OCI-LY1 (cell line): ENCODE measurements around the gene ST8SIA1.

ENCODE experiments used
- H2AFZ ChIP-seq: fragments of 200-600 bp; sonication (generic), shearing (Covaris generic); 2 replicates; pipeline ENCODE4 v1.6.0; 2014; ENCODE audit warnings: antibody characterized with exemption, mild to moderate bottlenecking, low read length
- H3F3A ChIP-seq: fragments of 200-600 bp; sonication (generic), shearing (Covaris generic); 2 replicates; pipeline ENCODE4 v1.6.0; 2014; ENCODE audit warnings: mild to moderate bottlenecking, antibody characterized with exemption, low read length, moderate library complexity; ENCODE audit not compliant: insufficient read depth
- H3K27ac ChIP-seq: fragments of 200-600 bp; sonication (generic); 2 replicates; pipeline ENCODE4 v1.5.1; 2014; ENCODE audit warnings: low read length, mixed run types, mild to moderate bottlenecking, low read depth; ENCODE audit not compliant: poor library complexity, severe bottlenecking
- H3K27me3 ChIP-seq: fragments of 200-600 bp; sonication (generic); 2 replicates; pipeline ENCODE4 v1.6.0; 2014; ENCODE audit warnings: antibody characterized with exemption, mild to moderate bottlenecking, low read length, moderate library complexity; ENCODE audit not compliant: insufficient read depth
- H3K36me3 ChIP-seq: fragments of 200-600 bp; sonication (generic); 2 replicates; pipeline ENCODE4 v1.6.1; 2014; ENCODE audit warnings: mild to moderate bottlenecking, antibody characterized with exemption, low read length, moderate library complexity, mixed read lengths; ENCODE audit not compliant: insufficient read depth
- H3K4me1 ChIP-seq: fragments of 200-600 bp; sonication (generic); 2 replicates; pipeline ENCODE4 v1.5.1; 2014; ENCODE audit warnings: mild to moderate bottlenecking, low read length, moderate library complexity; ENCODE audit not compliant: insufficient read depth, severe bottlenecking
- H3K4me2 ChIP-seq: fragments of 200-600 bp; sonication (generic), shearing (Covaris generic); 2 replicates; pipeline ENCODE4 v1.6.1; 2014; ENCODE audit warnings: low read length
- H3K4me3 ChIP-seq: fragments of 200-600 bp; sonication (generic); 2 replicates; pipeline ENCODE4 v1.5.1; 2014; ENCODE audit warnings: low read length, low read depth, mild to moderate bottlenecking, mixed read lengths; ENCODE audit not compliant: poor library complexity, severe bottlenecking
- H3K79me2 ChIP-seq: fragments of 200-600 bp; shearing (Covaris generic); 2 replicates; pipeline ENCODE4 v1.6.1; 2016; ENCODE audit warnings: mixed run types, low read length, mixed read lengths; ENCODE audit not compliant: insufficient read depth
- H3K9ac ChIP-seq: fragments of 200-600 bp; sonication (generic), shearing (Covaris generic); 2 replicates; pipeline ENCODE4 v1.6.1; 2014; ENCODE audit warnings: mild to moderate bottlenecking, low read length, mixed read lengths
- H3K9me2 ChIP-seq: fragments of 200-600 bp; sonication (generic), shearing (Covaris generic); 2 replicates; pipeline ENCODE4 v1.6.1; 2014; ENCODE audit warnings: low read depth, mild to moderate bottlenecking, low read length, mixed read lengths
- H3K9me3 ChIP-seq: fragments of 200-600 bp; shearing (Covaris generic); 2 replicates; pipeline ENCODE4 v1.6.1; 2014; ENCODE audit warnings: low read length, mixed read lengths
- H4K20me1 ChIP-seq: fragments of 200-600 bp; sonication (generic), shearing (Covaris generic); 2 replicates; pipeline ENCODE4 v1.6.0; 2016; ENCODE audit warnings: mild to moderate bottlenecking, low read length; ENCODE audit not compliant: insufficient read depth
- CTCF ChIP-seq: fragments of 200-600 bp; sonication (generic), shearing (Covaris generic); IDR thresholded peaks from 2 replicates; pipeline ENCODE4 v1.5.1; 2017; ENCODE audit warnings: mild to moderate bottlenecking, antibody characterized with exemption, low read length, moderate library complexity, mixed read lengths
- EZH2 ChIP-seq: fragments of 200-600 bp; sonication (generic), shearing (Covaris generic); IDR thresholded peaks from 2 replicates; pipeline ENCODE4 v1.8.0; 2017; ENCODE audit warnings: borderline replicate concordance, mixed run types, mild to moderate bottlenecking, antibody characterized with exemption, low read length, moderate library complexity, mixed read lengths

Gene ST8SIA1

DNA sequence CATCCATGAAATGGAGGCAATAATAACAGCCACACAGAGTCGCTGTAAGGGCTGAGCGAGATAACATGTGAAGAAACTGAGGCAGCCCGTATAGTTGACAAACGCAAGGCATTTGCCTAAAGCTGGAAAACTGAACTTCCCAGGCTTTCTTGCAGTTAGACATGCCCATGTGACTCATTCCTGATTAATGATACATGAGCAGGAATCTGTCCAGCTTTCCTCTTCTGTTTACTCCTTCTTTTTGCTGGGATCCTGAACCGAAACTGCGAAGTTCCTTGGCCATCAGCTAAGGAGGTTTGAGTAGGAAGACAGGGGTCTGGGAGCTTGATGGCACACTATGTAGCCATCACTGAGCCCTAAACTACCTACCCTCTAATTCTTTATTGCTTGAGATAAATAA is 52.2 kb downstream of the ST8SIA1 start:
- H3K4me2 ChIP-seq: no peak overlapping the region
- no peaks in the 10 kb centered on the region for H3K79me2 ChIP-seq
- H3K9me3 ChIP-seq: no peaks in the 10 kb centered on the region
- no peaks in the 10 kb centered on the region for H3K36me3 ChIP-seq
- no peaks in the 10 kb centered on the region for H3K27me3 ChIP-seq
- no peak overlapping the region for H3K4me3 ChIP-seq
- TF ChIP-seq CTCF: no peak
- TF ChIP-seq EZH2: no peak
- H3K4me1 ChIP-seq: no peaks in the 10 kb centered on the region
- H4K20me1 ChIP-seq: no peaks in the 10 kb centered on the region
- H3K9me2 ChIP-seq: no peaks in the 10 kb centered on the region
- H3K27ac ChIP-seq: no peak overlapping the region
- H3K9ac ChIP-seq: no peak overlapping the region
- no peaks in the 10 kb centered on the region for H3F3A ChIP-seq
- no peak overlapping the region for H2AFZ ChIP-seq

DNA sequence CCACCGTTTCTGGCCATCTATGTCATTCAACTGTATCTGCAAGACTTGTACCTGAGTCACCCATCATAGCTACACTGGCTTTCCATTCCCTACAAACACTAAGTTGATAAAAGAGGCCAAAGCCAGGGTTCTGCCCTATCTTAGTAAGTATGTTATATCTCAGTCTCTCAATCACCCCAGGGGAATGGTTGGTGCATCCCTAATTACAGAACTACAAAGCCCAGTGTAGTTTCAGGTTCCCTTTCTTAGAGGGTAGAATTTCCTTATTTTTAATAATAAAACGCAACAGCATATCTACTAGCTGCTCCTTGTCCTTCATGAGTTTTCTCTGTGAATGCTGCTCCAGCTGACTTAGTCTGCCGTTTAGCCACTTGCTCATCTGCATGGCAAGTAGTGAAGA is 57.6 kb downstream of the ST8SIA1 start:
- TF ChIP-seq CTCF (no peak), EZH2 (no peak)
- H3F3A ChIP-seq: no peaks in the 10 kb centered on the region
- no peak overlapping the region for H3K27ac ChIP-seq
- H3K4me3 ChIP-seq: no peak overlapping the region
- H3K9me3 ChIP-seq: no peaks in the 10 kb centered on the region
- no peak overlapping the region for H3K4me2 ChIP-seq
- H3K27me3 ChIP-seq: no peaks in the 10 kb centered on the region
- H3K4me1 ChIP-seq: no peaks in the 10 kb centered on the region
- H2AFZ ChIP-seq: no peak overlapping the region
- H3K79me2 ChIP-seq: no peaks in the 10 kb centered on the region
- no peaks in the 10 kb centered on the region for H4K20me1 ChIP-seq
- no peaks in the 10 kb centered on the region for H3K36me3 ChIP-seq
- no peaks in the 10 kb centered on the region for H3K9me2 ChIP-seq
- no peak overlapping the region for H3K9ac ChIP-seq

DNA sequence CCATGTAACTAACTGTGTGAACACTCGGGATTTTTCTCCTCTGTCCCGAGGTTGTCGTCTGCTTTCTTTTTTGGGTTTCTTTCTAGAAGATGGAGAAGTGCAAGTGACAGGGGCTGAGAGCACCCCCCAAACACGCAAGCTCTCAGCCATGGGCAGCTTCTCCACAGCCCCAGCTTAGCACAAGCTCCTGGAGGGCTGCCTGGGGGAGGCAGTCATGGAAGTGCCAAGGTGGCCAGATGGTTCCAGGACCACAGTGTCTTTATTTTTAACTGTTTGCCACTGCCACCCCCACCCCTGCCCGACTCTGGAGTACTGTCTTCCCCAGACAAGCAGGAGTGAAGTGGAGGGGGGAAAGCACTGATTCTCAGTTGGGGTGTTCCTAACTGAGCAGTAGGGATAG is 58.2 kb downstream of the ST8SIA1 start:
- no peak overlapping the region for H3K4me3 ChIP-seq
- no peaks in the 10 kb centered on the region for H3K79me2 ChIP-seq
- H3K4me1 ChIP-seq: no peaks in the 10 kb centered on the region
- H3K9me3 ChIP-seq: no peaks in the 10 kb centered on the region
- no peak overlapping the region for H3K9ac ChIP-seq
- H3K36me3 ChIP-seq: no peaks in the 10 kb centered on the region
- H4K20me1 ChIP-seq: no peaks in the 10 kb centered on the region
- no peaks in the 10 kb centered on the region for H3K27me3 ChIP-seq
- no peak overlapping the region for H3K27ac ChIP-seq
- H3F3A ChIP-seq: no peaks in the 10 kb centered on the region
- no peak for TF ChIP-seq CTCF
- no peak for TF ChIP-seq EZH2
- H3K9me2 ChIP-seq: no peaks in the 10 kb centered on the region
- no peak overlapping the region for H2AFZ ChIP-seq
- H3K4me2 ChIP-seq: no peak overlapping the region
